ENCODE results near the gene HDAC4.

DNA sequence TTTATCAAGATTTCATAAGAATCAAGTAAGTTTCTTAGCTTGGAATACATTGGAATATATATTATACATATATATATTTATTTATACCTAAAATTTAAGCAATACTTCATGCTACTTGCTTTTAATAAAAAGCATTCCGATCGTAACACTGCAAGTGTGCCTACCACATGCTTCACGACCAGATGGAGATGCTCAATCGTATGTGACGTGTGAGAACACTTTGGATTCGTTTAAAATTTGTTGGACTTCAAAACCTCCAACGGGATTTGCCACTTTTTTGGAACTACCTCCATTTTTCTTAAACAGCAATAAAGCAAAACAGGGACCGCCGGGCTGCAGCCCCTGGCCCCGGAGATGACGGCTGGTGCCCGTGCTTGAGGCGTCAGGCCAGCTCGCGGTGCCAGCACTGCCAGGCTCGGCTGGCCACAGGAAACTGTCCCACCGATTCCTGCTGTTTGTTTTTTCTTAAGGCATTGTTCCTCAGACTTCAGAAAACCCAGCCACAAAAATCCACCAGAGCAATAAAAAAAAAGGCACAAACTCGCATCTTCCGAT is 348.9 kb downstream of the HDAC4 start:
- TF ChIP-seq SUZ12 (IDR thresholded peaks at IDR 0.05) (no peak), BHLHE40 (IDR thresholded peaks at IDR 0.05; ENCODE audit: borderline replicate concordance) (no peak), ELF4 (IDR thresholded peaks at IDR 0.05) (no peak), SP1 (IDR thresholded peaks at IDR 0.05) (no peak), FOXA1 (IDR thresholded peaks at IDR 0.05) (no peak), LEF1 (IDR thresholded peaks at IDR 0.05; ENCODE audit: borderline replicate concordance) (no peak), TARDBP (IDR thresholded peaks at IDR 0.05) (no peak), FOXK2 (IDR thresholded peaks at IDR 0.05) (no peak), L3MBTL2 (conservative IDR thresholded peaks at IDR 0.05) (no peak)
- TF ChIP-seq, protein P1, sequence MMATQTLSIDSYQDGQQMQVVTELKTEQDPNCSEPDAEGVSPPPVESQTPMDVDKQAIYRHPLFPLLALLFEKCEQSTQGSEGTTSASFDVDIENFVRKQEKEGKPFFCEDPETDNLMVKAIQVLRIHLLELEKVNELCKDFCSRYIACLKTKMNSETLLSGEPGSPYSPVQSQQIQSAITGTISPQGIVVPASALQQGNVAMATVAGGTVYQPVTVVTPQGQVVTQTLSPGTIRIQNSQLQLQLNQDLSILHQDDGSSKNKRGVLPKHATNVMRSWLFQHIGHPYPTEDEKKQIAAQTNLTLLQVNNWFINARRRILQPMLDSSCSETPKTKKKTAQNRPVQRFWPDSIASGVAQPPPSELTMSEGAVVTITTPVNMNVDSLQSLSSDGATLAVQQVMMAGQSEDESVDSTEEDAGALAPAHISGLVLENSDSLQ (IDR thresholded peaks at IDR 0.05): no peak

Data from HEK293T (cell line).